Heart left ventricle (tissue), 13 donors: ENCODE measurements around the gene CTNNA3.

Source experiments
- CTCF ChIP-seq, 12 donors: fragments of 200-600 bp; sonication (generic) in 4 of 12; IDR thresholded peaks; one replicate each; pipeline versions ENCODE4 v1.5.0 to v1.8.0; 2018 to 2022; ENCODE audit warnings: antibody characterized with exemption in 12 of 12, mild to moderate bottlenecking in 5 of 12
- POLR2A ChIP-seq, 2 donors: fragments of 450-650 bp; IDR thresholded peaks; one replicate each; pipeline ENCODE4 v1.6.1; 2017; ENCODE audit warnings: antibody characterized with exemption in 2 of 2, mild to moderate bottlenecking in 2 of 2, moderate library complexity in 2 of 2
- donor health status: ischemic (EF 13 %, LVEDD 7.1; RV severe dilation, severe dysfunction).
- donor health status: DM: no; HTN: yes; CAD: no.
- donor health status: DM: no; HTN: no; CAD: no.
- donor health status: ischemic (EF 25% LVEDD 6.9; RV normal size, moderate dysfunction).
- donor health status: ischemic (EF 25% LVEDD 5.7; RV mildly dilated, moderate dysfunction).
- donor health status: ischemic (EF 35%, LVEDD 5.7; RV mildly dilated, moderate dysfunction).
- donor health status: nonischemic (EF 11% LVEDD 7.7; RV severe dilation, severe dysfunction).
- donor health status: DM: yes; HTN: yes; CAD: no.
- donor health status: PGD.
- donor health status: ischemic (EF 29% LVEDD 5.4; RV normal size, mild dysfunction).
- donor health status: nonischemic (EF 23%, LVEDD 6.1; RV moderate dilation, normal function).

- TF ChIP-seq CTCF (IDR thresholded peaks at IDR 0.05) (no peak), POLR2A (IDR thresholded peaks at IDR 0.05) (no peak)
These were observed 754.5 kb downstream of the CTNNA3 start for GRCh38 chr10:66941491-66941890.
